HG03521 (cell line): ENCODE results near the gene FKBP1C.

Experiments used
- ATAC-seq: cut with Tn5 transposase; IDR thresholded peaks from one replicate; pipeline ENCODE4 v1.9.1; 2021; ENCODE audit warnings: mild to moderate bottlenecking, moderate library complexity; ENCODE audit not compliant: unreplicated experiment

FKBP1C gene

GRCh38 chr6:63259153-63259552, 47.9 kb downstream of the FKBP1C start:
- ATAC-seq, result no peak

- ATAC-seq, result no peak
Measured at GRCh38 chr6:63261820-63262219, 50.6 kb downstream of the FKBP1C start.
